ENCODE data around the gene CNTN4.

GRCh38 chr3:2454865-2455264 is 356.2 kb downstream of the CNTN4 start:
- TF ChIP-seq CTCF (IDR thresholded peaks at IDR 0.05; ENCODE audit: insufficient read depth, low read length) (no peak), POLR2AphosphoS5 (IDR thresholded peaks at IDR 0.05; ENCODE audit: low read depth) (no peak), GABPA (IDR thresholded peaks at IDR 0.05; ENCODE audit: low read depth) (no peak), REST (IDR thresholded peaks at IDR 0.05; ENCODE audit: insufficient replicate concordance, low read depth) (no peak), SPI1 (IDR thresholded peaks at IDR 0.05; ENCODE audit: borderline replicate concordance, low read depth) (no peak)
